Measurements from ENCODE around the gene EXOC3.

EXOC3 gene

GRCh38 chr5:499233-500209 lies 56.5 kb downstream of the EXOC3 start:
- Histone ChIP-seq H3K9me3 (ENCODE audit: insufficient read depth, low read length) (no peaks in the 10 kb centered on the region), H3K4me3 (ENCODE audit: insufficient read length, low read depth) (no peak overlapping the region), H3K9ac (ENCODE audit: insufficient read length, low read depth) (no peak overlapping the region), H3K4me1 (ENCODE audit: insufficient read depth, insufficient read length) (peaks cover 8% of the 10 kb centered on the region), H3K27me3 (ENCODE audit: insufficient read depth, insufficient read length) (no peaks in the 10 kb centered on the region), H3K36me3 (ENCODE audit: insufficient read depth, insufficient read length, low read length) (no peaks in the 10 kb centered on the region)
- TF ChIP-seq SUZ12 (IDR thresholded peaks at IDR 0.05; ENCODE audit: extremely low read depth, insufficient read depth, insufficient read length) (no peak), YY1 (IDR thresholded peaks at IDR 0.05; ENCODE audit: insufficient read depth, insufficient read length) (no peak), ZNF274 (IDR thresholded peaks at IDR 0.05; ENCODE audit: low read depth, low read length) (no peak)
- no peak for DNase-seq (ENCODE audit: low read depth, low spot score)

DNA sequence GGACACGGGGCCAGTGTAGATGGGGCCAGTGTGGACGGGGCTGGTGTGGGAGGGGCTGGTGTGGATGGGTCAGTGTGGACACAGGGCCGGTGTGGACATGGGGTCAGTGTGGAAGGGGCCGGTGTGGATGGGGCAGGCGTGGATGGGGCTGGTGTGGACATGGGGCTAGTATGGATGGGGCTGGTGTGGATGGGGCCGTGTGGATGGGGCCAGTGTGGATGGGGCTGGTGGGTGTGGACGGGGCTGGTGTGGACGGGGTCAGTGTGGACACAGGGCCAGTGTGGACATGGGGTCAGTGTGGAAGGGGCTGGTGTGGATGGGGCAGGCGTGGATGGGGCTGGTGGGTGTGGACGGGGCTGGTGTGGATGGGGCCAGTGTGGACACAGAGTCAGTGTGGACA lies 57.5 kb downstream of the EXOC3 start:
- Histone ChIP-seq H3K27me3 (ENCODE audit: insufficient read depth, insufficient read length) (no peaks in the 10 kb centered on the region), H3K9ac (ENCODE audit: insufficient read length, low read depth) (no peak overlapping the region)
- TF ChIP-seq ZNF274 (IDR thresholded peaks at IDR 0.05; ENCODE audit: low read depth, low read length) (no peak), YY1 (IDR thresholded peaks at IDR 0.05; ENCODE audit: insufficient read depth, insufficient read length) (no peak), SUZ12 (IDR thresholded peaks at IDR 0.05; ENCODE audit: extremely low read depth, insufficient read depth, insufficient read length) (no peak)

DNA sequence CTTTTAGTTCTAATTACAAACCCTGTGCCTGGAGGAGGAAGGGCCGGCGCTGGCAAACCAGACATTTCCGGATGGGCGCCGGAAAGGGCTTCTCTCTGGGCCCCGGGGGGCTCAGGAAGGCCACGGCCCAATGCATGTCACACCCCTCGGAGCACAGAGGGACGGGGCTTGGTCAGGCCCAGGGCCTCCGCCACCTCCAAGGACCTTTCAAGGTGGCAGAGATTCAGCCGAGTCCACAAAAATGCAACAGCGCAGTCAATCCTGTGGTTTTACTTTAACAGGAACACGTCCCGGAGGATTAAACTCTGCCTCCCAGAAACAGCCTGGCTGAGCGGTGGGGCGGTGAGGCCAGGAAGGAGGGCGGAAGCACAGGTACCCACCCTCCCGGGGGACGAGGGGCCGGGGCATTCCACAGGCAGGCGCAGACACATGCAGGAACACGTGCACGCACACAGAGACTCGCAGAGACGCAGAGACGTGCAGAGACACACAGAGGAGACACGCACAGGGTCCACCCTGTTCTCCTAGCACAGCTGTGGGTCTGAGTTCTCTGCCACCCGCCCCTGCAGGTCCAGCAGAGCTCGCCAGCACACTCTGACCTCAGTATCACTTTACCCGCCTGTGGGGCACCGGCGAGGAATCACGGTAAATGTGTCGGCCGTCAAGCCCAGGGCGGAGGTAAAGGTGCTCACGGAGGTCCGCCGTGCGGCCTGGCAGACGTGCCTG lies 58.3 kb downstream of the EXOC3 start:
- no peak for DNase-seq (ENCODE audit: low read depth, low spot score)
- Histone ChIP-seq H3K27me3 (ENCODE audit: insufficient read depth, insufficient read length) (no peaks in the 10 kb centered on the region), H3K4me3 (ENCODE audit: insufficient read length, low read depth) (no peak overlapping the region), H3K9ac (ENCODE audit: insufficient read length, low read depth) (peak overlapping the region; percentile 8), H3K4me1 (ENCODE audit: insufficient read depth, insufficient read length) (peaks cover 8% of the 10 kb centered on the region), H3K36me3 (ENCODE audit: insufficient read depth, insufficient read length, low read length) (no peaks in the 10 kb centered on the region), H3K9me3 (ENCODE audit: insufficient read depth, low read length) (no peaks in the 10 kb centered on the region)
- no peak for TF ChIP-seq ZNF274 (IDR thresholded peaks at IDR 0.05; ENCODE audit: low read depth, low read length)
- TF ChIP-seq SUZ12 (IDR thresholded peaks at IDR 0.05; ENCODE audit: extremely low read depth, insufficient read depth, insufficient read length) = no peak
- no peak for TF ChIP-seq YY1 (IDR thresholded peaks at IDR 0.05; ENCODE audit: insufficient read depth, insufficient read length)

More for the DNA sequence above, 57.5 kb downstream of the EXOC3 start:
- no peaks in the 10 kb centered on the region for H3K36me3 ChIP-seq (ENCODE audit: insufficient read depth, insufficient read length, low read length)
- DNase-seq (ENCODE audit: low read depth, low spot score) = no peak
- H3K4me1 ChIP-seq (ENCODE audit: insufficient read depth, insufficient read length) = peaks cover 11% of the 10 kb centered on the region
- no peak overlapping the region for H3K4me3 ChIP-seq (ENCODE audit: insufficient read length, low read depth)
- no peaks in the 10 kb centered on the region for H3K9me3 ChIP-seq (ENCODE audit: insufficient read depth, low read length)

DNA sequence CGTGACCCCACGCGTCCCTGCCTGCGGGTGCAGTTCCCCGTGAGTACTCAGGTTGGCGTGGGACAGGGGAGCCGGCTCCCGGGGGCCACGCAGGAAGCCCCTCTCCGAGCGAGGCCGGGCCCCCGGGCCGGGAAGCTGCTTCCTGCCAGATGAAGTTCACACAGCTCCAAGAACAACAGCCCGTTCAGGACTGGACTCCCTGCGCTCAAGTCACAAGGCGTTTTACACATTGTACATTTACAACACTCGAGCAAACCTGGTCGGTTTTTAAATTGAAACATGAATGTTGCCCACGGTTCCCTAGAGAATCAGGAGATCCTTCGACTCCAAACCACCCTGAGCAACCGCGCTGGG lies 58.8 kb downstream of the EXOC3 start:
- H3K4me1 ChIP-seq (ENCODE audit: insufficient read depth, insufficient read length) = peaks cover 8% of the 10 kb centered on the region
- no peaks in the 10 kb centered on the region for H3K27me3 ChIP-seq (ENCODE audit: insufficient read depth, insufficient read length)
- no peak for TF ChIP-seq ZNF274 (IDR thresholded peaks at IDR 0.05; ENCODE audit: low read depth, low read length)
- TF ChIP-seq SUZ12 (IDR thresholded peaks at IDR 0.05; ENCODE audit: extremely low read depth, insufficient read depth, insufficient read length) = no peak
- TF ChIP-seq YY1 (IDR thresholded peaks at IDR 0.05; ENCODE audit: insufficient read depth, insufficient read length) = no peak

DNA sequence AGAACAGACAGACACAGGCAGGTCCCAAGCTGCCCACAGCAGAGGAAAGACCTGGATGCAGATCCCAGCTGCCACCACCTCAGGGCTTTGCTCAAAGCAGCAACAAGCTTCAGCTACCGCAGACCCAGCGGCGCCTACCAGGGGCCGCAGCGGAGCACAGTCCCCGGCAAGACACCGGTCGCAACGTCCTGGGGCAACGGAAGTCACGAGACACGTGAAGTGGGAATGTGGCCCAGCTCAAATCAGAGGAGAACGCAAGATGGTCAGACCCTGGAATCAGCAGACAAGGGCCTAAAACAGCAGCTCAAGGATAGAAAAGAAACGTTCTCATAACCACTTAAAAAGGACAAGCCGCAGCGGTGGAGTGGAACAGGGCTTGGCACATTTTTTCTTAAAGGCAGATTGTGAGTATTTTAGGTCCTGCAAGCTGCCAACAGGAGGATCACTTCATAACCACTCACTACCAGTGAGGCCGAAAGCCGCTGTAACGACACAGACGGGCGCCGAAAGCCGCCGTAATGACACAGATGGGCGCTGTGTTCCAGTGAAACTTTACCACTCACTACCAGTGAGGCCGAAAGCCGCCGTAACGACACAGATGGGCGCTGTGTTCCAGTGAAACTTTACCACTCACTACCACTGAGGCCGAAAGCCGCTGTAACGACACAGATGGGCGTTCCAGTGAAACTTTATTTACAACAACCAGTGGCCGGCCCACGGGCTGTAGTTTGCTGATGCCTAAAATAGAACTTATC lies 59.5 kb downstream of the EXOC3 start:
- H3K4me1 ChIP-seq (ENCODE audit: insufficient read depth, insufficient read length) = peaks cover 8% of the 10 kb centered on the region
- H3K9me3 ChIP-seq (ENCODE audit: insufficient read depth, low read length) = no peaks in the 10 kb centered on the region
- H3K4me3 ChIP-seq (ENCODE audit: insufficient read length, low read depth) = no peak overlapping the region
- TF ChIP-seq YY1 (IDR thresholded peaks at IDR 0.05; ENCODE audit: insufficient read depth, insufficient read length) (no peak), ZNF274 (IDR thresholded peaks at IDR 0.05; ENCODE audit: low read depth, low read length) (no peak), SUZ12 (IDR thresholded peaks at IDR 0.05; ENCODE audit: extremely low read depth, insufficient read depth, insufficient read length) (no peak)
- H3K9ac ChIP-seq (ENCODE audit: insufficient read length, low read depth) = no peak overlapping the region
- no peaks in the 10 kb centered on the region for H3K27me3 ChIP-seq (ENCODE audit: insufficient read depth, insufficient read length)
- no peaks in the 10 kb centered on the region for H3K36me3 ChIP-seq (ENCODE audit: insufficient read depth, insufficient read length, low read length)
- no peak for DNase-seq (ENCODE audit: low read depth, low spot score)

More for the DNA sequence above, 58.8 kb downstream of the EXOC3 start:
- Histone ChIP-seq H3K9me3 (ENCODE audit: insufficient read depth, low read length) (no peaks in the 10 kb centered on the region), H3K9ac (ENCODE audit: insufficient read length, low read depth) (no peak overlapping the region), H3K4me3 (ENCODE audit: insufficient read length, low read depth) (no peak overlapping the region), H3K36me3 (ENCODE audit: insufficient read depth, insufficient read length, low read length) (no peaks in the 10 kb centered on the region)
- no peak for DNase-seq (ENCODE audit: low read depth, low spot score)

DNA sequence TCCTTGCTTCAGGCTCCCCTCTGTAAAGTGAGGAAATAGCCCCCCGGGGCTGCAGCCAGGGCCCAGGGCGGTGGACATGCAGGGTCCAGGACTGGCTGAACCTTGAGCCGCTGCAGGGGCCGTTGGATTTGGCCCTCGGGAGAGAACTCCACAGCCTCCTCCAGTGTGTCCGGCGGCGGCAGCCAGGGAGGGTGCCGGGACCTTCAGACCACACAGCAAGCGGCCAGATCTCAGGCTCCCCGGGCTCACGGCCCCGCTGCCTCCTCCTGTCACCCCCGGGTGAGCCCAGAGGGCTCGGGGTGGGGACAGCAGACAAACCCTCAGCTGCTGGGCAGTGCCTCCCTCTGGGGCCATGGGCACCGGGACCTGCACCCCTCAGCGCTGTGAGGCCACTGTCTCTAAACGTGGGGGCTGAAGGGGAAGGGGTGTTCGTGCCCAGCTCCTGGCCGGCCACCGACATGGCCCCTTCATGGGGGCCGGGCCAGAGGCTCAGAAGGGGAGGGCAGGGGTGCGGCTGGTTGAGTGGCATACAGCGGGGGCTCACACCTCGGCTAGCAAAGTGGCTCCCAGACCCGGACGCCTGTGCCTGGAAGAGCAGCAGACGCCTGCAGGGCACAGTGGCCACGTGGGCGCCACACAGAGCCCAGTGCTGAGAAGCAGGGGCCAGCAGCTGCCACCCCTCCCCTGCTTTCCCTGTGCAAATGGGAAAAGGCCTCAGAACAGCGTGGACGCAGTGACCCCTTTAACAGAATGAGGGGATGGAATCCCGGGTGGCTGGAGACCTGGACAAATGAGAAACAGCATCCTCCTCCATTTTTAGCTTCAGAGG lies 61.6 kb downstream of the EXOC3 start:
- TF ChIP-seq SUZ12 (IDR thresholded peaks at IDR 0.05; ENCODE audit: extremely low read depth, insufficient read depth, insufficient read length) (no peak), ZNF274 (IDR thresholded peaks at IDR 0.05; ENCODE audit: low read depth, low read length) (no peak), YY1 (IDR thresholded peaks at IDR 0.05; ENCODE audit: insufficient read depth, insufficient read length) (no peak)
- Histone ChIP-seq H3K36me3 (ENCODE audit: insufficient read depth, insufficient read length, low read length) (no peaks in the 10 kb centered on the region), H3K27me3 (ENCODE audit: insufficient read depth, insufficient read length) (no peaks in the 10 kb centered on the region), H3K9me3 (ENCODE audit: insufficient read depth, low read length) (no peaks in the 10 kb centered on the region), H3K4me1 (ENCODE audit: insufficient read depth, insufficient read length) (peaks cover 8% of the 10 kb centered on the region), H3K4me3 (ENCODE audit: insufficient read length, low read depth) (no peak overlapping the region), H3K9ac (ENCODE audit: insufficient read length, low read depth) (no peak overlapping the region)
- no peak for DNase-seq (ENCODE audit: low read depth, low spot score)

Data from NT2/D1 (cell line).